GM18868 (cell line): ENCODE data around the gene TMUB2.

ENCODE experiments used
- ATAC-seq: cut with Tn5 transposase; IDR thresholded peaks from one replicate; pipeline ENCODE4 v1.9.1; 2021; ENCODE audit warnings: mild to moderate bottlenecking, moderate library complexity; ENCODE audit not compliant: unreplicated experiment

TMUB2 gene

DNA sequence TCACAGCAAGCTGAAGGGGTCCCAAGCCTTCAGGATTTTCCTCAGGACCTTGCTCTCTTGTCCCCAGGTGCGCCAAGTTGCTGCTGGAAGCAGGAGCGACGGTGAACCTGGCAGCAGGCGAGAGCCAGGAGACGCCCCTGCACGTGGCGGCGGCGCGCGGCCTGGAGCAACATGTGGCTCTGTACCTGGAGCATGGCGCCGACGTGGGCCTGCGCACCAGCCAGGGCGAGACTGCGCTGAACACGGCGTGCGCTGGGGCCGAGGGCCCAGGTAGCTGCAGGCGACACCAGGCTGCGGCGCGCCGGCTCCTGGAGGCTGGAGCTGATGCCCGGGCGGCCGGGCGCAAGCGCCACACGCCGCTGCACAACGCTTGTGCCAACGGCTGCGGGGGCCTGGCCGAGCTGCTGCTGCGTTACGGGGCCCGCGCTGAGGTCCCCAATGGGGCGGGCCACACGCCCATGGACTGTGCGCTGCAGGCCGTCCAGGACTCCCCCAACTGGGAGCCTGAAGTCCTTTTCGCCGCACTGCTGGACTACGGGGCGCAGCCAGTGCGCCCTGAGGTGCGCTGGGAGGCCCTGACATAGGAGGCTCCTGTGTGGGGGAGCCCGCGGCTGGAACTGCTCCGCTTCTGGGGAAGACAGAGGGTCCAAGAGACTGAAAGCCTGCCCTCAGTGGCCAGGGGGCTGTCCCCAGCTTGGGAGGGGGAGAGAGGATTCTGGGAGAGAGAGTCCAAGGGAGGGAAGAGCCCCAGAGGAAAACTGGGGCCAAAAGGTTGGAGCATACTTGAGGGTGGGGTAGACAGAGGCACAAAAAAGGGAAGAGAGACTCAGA lies 9.9 kb upstream of the TMUB2 start:
- ATAC-seq, result no peak

DNA sequence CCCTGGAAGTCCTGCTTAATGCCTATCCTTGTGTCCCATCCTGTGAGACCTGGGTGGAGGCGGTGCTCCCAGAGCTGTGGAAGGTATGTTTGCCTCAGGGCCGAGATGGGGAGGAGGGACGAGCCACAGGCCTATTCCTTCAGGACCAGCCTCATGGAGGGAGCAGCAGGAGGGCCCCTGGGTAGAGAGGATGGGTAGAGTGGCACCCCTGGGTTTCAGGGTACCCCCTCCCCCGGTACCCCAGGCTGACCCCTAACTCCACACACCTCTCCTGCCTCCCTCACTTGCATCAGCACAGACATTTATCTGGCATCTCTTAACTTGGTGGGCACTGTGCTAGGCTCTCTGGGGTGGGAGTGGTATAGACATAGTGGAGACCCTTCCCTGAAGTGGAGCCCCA lies 9.1 kb upstream of the TMUB2 start:
- no peak for ATAC-seq

DNA sequence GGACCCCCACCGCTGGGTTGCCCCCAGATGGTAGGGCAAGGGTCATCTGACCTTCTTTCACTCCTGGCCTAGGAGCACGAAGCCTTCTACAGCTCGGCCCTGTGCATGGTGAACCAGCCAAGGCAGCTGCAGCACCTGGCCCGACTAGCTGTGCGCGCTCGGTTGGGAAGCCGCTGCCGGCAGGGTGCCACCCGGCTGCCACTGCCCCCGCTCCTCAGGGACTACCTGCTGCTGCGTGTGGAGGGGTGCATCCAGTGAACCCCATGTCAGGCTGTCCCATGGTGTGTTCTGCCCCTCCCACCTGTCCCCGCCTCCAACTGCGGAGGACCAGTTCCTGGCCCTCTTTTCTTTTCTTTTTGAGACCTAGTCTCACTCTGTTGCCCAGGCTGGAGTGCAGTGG lies 8.6 kb upstream of the TMUB2 start:
- no peak for ATAC-seq

DNA sequence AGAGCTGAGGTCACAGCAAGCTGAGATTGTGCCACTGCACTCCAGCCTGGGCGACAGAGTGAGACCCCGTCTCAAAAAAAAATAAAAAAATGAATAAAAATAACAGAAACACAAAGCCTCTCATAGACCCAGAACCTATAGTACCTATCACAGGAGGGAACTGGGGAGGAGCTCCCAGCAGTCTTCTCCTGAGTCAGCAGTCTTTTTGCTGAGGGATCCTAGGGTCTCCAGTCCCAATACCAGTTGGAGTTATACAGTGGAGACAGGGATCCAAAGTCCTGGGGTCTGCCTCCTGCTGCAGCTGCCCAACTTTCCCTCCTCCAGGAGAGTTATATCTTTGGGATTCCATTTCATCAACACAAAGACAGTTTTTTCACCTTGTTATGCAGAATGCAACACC lies 3.7 kb upstream of the TMUB2 start:
- no peak for ATAC-seq

DNA sequence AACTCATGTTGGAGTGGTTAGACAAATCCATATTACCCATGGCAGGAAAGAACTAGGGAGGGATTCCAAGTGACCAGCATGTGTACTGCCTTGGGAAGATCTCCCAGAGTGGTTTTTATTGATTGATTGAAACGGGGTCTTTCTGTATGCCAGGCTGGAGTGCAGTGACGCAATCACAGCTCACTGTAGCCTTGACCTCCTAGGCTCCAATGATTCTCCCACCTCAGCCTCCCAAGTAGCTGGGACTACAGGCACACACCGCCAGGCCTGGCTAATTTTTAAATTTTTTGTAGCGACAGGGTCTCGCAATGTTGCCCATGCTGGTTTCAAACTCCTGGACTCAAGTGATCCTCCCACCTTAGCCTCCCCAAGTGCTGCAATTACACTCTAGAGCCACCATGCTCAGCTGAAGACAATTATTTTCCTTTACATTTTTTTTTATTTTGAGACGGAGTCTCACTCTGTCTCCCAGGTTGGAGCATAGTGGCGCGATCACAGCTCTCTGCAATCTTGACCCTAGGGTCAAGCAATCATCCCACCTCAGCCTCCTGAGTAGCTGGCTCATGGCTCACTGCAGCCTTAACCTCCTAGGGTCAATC lies 2.5 kb upstream of the TMUB2 start:
- no peak for ATAC-seq

DNA sequence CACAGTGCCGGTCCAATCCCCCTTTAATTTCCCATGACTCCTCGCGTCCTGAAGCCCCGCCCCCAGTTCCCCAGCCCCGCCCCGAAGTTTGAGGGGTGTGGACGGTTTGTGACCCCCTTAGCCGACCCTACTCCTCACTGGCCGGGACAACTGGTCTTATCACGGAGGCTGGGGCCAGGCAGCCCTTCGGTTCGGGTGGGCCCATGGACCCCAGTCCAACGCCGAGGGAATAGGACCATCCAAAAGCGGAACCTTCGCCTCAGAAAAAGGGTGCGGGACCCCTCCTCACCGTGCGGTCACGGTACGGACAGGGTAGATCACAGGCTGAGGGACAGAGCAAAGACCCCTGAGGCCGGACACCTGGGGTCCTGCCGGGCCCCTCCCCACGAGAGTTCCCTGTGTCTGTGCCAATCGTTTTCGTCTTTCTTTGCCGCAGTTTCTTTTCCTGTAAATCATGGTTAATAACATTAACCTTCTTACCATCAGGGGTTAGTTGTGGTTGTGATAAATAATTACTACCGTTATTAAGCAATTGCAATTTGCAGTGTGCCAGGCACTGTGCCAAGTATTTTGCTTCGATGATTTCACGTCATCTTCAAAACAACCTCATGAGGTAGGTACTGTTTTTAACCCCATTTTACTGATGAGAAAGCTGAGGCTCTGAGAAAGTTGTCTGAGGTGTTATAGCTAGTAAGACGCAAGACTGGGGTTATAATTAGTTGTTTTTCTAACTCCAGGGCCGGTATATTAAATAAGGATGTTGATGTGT lies 543 bp downstream of the TMUB2 start:
- ATAC-seq, result peak; percentile 49

DNA sequence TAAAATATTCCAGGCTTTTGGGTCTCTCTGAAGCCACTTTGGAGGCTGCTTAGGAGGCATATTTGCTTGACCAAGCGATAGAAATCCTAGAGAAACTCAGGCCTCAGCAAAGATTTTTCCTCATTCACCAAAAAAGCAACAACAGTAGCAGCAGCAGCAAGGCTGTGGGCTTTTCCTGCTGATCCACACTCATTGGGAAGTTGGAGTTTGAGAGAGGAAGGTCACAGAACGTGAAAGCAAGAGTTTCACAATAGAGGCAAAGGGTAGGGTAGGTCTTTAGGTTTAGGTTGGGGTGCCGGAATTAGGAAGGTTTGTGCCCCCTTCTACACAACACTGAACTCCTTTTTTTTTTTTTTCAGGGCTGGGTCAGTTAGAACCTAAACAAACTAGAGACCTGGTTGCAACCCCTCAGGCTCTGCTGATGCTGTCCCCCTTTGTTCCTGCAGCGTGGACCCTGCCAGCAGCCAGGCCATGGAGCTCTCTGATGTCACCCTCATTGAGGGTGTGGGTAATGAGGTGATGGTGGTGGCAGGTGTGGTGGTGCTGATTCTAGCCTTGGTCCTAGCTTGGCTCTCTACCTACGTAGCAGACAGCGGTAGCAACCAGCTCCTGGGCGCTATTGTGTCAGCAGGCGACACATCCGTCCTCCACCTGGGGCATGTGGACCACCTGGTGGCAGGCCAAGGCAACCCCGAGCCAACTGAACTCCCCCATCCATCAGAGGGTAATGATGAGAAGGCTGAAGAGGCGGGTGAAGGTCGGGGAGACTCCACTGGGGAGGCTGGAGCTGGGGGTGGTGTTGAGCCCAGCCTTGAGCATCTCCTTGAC lies 2.0 kb downstream of the TMUB2 start:
- no peak for ATAC-seq

DNA sequence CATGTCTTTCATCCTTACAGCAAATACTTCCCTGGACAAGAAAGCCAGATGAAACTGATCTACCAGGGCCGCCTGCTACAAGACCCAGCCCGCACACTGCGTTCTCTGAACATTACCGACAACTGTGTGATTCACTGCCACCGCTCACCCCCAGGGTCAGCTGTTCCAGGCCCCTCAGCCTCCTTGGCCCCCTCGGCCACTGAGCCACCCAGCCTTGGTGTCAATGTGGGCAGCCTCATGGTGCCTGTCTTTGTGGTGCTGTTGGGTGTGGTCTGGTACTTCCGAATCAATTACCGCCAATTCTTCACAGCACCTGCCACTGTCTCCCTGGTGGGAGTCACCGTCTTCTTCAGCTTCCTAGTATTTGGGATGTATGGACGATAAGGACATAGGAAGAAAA lies 3.7 kb downstream of the TMUB2 start:
- ATAC-seq, result no peak

DNA sequence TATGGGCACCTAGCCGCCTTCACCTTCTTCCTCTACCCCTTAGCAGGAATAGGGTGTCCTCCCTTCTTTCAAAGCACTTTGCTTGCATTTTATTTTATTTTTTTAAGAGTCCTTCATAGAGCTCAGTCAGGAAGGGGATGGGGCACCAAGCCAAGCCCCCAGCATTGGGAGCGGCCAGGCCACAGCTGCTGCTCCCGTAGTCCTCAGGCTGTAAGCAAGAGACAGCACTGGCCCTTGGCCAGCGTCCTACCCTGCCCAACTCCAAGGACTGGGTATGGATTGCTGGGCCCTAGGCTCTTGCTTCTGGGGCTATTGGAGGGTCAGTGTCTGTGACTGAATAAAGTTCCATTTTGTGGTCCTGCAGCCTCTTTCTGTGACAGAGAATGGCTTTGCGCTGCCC lies 4.6 kb downstream of the TMUB2 start:
- ATAC-seq, result no peak

DNA sequence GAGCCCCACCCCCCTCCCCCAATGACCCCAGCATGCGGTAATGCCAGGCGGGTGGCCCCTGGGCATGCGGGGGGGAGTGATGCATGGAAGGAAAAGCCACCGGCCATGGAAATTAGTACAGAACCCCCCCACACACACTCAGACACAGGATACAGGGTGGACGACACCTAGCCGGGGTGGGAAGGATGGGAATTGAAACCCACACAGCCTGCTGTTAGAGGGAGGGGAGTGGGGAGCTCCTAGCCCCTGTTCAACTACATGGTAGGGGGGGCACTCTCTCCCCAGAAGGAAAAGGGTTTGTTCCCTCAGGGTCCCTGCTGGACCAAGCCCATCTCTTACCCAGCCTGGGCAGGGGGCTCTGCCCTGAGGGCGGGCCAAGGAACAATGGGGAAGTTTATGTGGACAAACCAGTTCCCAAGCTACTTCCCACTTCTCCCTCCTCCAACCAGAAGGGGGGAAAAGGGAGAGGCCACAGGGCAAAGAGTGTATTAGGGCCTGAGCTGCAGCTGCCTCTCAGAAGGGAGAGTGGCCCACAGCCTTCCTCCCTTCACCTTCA lies 5.2 kb downstream of the TMUB2 start:
- no peak for ATAC-seq

DNA sequence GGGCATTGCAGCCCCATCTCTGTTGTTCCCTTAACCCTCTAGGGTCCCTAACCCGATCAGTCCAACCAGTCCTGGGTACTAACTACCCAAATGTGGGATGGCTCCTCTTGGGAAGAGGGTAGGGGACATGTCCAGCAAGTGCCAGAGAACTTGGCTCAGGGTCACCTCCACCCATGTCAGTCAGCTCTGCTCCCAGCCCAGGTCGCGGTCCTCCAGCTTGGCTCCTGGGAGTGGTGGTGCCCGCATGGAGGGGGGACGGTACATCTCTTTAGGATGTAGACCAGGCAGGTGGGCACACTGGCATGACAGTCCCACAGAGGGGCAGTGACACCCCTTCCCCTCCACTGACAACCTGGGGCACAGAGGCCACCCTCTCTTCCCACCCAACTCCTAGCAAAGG lies 6.0 kb downstream of the TMUB2 start:
- no peak for ATAC-seq

DNA sequence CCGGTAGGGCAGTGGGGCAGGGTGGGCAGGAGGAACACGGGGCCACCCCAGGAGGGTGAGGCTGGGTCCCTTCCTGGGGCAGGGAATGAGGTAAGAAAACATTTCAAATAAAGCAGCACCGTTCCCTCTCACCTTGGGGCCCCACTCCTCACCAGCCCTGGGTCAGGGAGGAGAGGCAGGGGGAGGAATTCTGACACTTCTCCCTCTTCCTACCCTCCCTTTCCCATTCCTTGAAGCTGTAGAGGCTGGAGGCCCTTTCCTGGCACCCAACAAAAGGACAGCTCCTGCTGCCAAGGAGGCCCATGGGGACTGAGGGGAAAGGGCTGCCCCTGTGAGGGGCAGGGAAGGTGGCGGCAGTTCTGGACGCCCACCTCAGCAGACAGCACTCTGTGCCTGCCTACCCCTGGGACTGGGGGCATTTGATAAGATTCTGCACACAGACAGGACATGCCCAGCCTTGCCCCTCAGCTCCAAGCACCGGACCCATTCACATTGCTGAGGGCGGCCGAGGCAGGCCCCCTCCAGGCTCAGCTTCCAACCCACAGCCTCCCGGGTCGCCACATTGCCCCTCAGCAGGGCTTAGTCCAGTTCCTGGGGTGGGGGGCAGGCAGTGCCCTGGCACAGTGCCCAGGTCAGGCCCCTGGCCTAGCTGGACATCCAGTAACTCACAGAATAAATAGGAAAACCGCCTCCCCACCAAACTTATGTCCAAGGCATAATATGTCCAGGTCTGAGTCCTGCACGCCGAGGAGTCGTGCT lies 6.7 kb downstream of the TMUB2 start:
- no peak for ATAC-seq

DNA sequence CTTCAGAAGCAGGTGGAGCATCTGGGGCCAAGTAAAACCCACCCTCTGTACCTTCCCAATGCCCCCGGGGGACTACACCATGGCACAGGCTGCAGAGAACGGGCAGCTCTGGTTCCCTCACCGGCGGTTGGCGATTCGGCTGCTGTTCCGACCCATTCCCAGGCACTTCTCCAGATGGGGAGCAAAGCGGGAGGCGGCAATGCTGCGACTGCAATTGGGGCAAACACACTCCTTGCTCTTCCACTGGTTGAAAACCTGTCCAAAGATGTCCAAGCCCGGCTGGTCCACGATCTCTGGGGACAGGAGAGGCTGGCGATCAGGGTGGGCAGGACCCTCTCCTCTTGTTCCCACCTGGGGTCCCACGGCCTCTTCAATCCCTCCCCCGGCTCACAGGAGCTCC lies 10.3 kb downstream of the TMUB2 start:
- ATAC-seq, result no peak

DNA sequence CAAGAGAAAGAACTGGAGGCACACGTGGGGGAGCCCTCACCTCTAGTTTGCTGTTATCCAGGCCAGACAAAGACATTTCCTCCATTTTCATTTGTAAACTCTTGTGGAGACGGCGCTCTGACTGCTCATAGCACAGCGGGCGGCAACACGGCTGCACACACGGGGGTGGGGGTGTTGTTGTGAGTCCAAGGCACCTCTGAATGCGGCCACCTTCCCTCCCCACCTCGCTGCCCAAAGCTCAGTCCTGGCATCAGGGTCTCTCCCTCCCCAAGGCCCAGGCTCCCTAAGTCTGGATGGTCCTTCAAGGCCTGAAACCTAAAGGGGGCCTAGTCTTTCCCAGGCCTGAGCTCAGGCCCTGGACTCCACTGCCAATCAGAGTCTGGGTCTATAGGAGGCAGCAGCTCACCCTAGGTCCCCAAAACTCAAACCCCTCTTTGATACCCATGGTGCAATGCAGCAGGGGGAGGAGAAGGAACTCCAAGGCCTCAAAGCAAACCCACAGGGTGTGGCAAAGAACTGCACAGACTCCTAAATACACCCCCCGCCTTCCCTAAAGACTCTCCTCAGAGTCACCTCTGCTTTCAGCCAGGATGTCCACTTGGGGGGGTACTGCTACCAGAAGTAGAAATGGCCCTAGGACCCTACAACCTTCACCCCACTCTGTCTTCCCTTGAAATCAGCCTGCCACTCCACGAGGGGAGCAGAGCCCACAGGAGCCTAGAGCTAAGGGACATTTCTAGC lies 11.4 kb downstream of the TMUB2 start:
- ATAC-seq, result no peak

DNA sequence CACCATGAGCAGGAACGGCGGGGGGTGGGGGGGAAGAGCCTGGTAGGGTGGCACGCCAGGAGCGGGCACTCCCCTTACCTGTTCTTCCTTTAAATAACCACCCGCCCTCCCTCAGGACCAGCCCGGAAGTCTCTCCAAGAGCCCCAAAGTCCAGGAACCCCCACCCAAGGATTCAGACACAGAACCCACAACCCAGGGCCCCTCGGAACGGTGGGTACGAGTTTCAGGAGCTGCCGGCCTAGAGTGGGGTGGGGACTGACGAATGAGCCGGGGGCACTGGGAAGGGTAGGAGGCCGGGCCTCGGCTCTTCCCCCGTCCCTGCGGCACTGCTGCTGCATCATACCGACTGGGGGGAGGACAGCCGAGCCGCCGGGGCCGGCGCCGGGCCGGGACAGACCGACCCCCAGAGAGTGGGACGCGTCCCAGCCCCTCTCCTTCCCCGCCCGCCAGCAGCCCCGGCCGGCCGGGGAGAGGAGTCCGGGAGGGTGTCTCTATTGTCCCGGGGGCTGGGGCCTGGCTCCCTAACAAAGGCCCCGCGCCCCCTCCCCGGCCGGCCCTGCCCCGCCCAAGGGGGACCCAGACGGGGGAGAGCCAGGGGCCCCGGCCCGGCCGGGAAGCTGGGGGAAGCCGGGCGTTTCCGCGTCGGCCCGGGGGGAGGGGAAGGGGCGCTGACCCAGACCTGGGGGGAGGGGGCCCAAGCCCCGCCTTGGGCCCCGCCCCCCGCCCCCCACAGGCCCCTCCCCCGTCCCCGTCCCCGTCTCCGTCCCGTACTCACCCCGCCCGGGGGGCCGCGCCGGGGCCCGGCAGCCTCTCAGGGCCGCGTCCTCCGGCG lies 12.2 kb downstream of the TMUB2 start:
- peak; percentile 15 for ATAC-seq

DNA sequence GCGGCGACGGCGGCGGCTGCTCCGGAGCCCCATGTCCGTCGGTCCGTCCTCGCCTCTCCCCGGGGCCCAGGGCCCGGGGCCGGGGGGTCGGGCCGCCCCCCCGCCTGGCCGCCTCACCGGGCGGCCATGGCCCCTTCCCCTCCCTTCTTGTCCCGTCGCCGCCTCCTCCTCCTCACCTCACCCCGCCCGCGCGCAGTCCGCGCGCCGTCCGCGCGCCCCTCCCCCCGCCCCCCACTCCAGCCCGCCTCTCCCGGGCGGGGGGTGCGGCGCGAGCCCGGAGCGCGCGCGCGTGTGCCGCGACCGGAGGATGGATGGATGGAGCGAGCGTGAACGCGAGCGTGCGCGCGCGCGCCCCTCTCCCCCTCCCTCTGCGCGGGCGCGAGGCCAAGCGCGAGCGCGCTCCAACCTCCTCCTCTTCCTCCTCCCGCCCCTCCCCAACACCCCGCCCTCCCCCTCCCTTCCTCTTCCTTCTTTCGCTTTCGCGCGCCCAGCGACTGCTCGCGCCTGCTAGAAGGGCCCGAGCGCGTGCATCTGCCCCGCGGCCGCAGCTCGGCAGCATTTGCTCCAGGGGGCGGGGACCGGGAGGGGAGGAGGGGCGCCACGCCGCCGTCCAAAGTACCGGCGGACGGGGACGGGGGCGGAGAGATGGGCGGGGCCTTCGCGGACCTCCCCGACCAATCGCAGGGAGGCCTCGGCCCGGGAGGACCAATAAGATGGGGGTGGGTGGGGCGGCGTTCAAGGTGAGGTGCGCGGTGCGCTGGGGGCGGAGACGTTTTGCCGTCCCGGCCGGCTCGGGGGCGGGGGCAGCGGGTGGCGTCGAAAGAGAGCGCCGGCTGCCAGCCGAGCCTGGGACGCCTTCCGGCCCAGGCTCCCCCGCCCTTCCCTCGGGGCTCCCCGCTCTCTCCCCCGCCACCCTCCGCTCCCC lies 13.0 kb downstream of the TMUB2 start, which contains the start of gene ATXN7L3:
ATXN7L3 (minus strand) TSS at position 332 of the 925 bp plus-strand sequence. CDS start 1,814 bp downstream, outside the sequence.
- ATAC-seq, result peak; percentile 69

DNA sequence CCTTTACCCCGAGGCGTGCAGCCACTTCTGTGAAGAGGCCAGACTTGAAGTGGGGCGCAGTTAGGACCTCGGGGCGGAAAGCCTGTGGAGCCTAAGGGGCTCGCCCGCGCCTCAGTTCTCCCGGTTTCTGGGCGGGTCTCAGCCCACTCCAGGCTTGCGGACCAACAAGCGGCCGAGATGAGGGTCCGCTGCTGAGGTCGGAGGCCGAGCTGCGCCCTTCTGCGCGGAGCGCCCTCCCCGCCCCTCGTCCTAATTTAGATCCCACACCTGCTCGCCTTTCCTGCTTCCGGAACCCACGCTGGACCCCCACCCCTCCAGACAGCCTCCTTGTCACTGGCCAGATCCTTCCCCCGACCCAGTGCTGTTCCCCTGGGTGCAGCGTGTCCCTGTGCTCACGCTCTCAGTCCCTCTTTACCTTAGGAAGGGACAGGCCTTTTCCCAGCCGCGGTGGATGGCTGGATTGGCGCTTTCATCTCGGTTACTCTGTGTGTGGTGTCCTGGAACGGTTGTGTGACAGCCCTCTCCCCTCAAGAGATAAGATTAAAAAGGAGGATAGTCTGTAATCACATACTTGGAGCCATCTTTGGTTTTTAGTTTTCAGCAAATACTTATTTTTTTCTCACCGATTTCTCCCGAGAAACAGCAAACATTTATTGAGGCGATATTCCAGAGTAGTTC lies 13.8 kb downstream of the TMUB2 start:
- no peak for ATAC-seq
